A204.1 (cell line): Measurements from ENCODE around the gene INPP5F.
"Not testable (repeated sequence)": the region's sequence is repeated elsewhere in the genome, so short reads cannot be mapped to it uniquely, and the experiment has no call there.

ENCODE experiments used
- FAIRE-seq: peaks from 2 replicates; lab custom pipeline; 2012; peaks lifted over from hg19 to GRCh38; lab: Jason Lieb, UNC

Gene INPP5F

GRCh38 chr10:119863951-119864565 is 138.2 kb downstream of the INPP5F start:
- FAIRE-seq = no peak

- FAIRE-seq = no peak
These were observed 139.9 kb downstream of the INPP5F start for GRCh38 chr10:119865699-119866240.

- no peak for FAIRE-seq
These were observed 141.5 kb downstream of the INPP5F start for GRCh38 chr10:119867317-119867716.

DNA sequence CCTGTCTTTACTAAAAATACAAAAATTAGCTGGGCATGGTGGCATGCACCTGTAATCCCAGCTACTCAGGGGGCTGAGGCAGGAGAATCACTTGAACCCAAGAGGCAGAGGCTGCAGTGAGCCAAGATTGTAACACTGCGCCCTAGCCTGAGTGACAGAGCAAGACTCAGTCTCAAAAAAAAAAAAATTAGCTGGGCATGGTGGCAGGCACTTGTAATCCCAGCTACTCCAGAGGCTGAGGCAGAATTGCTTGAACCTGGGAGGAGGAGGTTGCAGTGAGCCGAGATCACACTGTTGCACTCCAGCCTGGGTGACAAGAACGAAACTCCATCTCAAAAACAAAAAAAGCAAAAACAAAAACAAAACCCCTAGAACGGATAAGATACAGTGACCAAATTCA is 143.5 kb downstream of the INPP5F start:
- FAIRE-seq = not testable (repeated sequence)

DNA sequence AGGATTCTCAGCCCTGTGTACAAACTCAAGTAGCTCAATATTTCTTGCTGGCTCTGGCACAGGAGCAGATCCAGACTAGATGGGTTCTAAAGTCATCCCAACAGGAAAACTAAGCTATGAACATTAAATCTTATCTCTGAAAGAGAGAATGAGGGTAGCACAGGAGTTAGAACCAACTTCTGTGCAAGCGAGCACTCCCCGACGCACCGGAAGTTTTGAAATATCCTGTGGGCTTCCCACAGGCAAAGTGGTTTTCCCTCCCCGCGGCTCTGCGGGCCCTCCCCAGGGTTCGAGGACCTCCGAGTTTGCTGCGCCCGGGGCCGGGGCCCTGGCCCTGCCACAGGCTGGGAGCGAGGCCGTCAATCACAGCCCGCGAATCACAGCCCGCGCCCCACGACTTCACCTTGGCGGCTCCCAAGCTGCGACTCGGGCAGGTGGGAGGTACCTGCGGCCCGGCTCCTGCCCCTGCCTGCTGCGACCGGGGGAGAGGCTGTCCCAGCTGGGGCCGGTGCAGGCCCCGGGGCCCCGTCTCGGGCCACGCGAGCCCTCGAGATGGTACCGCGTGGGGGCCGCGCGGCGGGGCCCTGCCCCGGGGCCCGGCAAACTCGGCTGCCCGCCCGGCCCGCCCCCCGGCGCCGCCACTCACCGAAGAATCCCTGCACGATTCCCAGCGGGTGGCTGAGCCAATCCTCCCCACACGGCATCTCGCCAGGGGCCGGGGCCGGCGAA is 146.2 kb downstream of the INPP5F start:
- no peak for FAIRE-seq

- FAIRE-seq = no peak
These were observed 146.7 kb downstream of the INPP5F start, which contains the start of gene MCMBP for GRCh38 chr10:119872610-119872859. MCMBP (minus strand) TSS chr10:119872843; CDS start chr10:119872584, 259 bp downstream.

DNA sequence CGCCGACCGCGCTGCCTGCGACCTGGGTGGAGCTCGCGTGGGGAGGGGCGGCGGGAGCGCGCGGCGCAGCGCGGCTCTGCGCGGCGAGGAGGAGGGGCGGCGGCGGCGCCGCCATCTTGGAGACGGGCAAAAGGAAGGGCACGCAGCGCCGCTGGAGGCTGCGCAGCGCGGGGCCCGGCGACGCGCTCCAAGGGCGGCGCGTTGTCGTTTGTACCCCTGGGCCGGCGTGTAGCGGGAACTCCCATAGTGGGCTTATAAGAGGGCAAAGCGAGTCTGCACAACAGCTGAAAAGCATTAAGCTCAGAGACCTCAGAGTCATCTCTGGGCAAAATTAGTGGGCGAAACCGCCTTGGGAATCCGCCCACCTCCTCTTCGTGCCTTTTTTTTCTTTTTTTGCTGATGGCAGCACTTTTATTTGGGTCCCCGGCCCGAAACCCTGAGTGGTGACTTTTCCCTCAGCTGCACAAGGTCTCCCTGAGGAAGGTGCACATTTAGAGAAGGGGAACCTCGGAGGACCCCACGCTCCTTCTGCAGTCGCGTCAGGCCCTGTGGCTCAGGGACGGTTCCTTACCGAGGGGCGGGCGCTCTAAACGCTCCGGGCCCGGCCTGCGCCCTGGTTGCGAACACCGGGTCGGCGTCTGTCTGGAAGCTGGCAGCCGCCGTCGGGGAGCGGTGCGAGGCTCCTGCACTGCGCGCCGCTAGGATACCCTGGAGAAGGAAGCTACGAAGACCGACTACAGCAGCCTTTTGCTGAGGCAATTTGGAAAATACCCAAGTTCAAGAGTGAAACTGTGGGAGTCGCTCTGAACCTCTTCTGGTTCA is 147.2 kb downstream of the INPP5F start:
- FAIRE-seq = no peak

DNA sequence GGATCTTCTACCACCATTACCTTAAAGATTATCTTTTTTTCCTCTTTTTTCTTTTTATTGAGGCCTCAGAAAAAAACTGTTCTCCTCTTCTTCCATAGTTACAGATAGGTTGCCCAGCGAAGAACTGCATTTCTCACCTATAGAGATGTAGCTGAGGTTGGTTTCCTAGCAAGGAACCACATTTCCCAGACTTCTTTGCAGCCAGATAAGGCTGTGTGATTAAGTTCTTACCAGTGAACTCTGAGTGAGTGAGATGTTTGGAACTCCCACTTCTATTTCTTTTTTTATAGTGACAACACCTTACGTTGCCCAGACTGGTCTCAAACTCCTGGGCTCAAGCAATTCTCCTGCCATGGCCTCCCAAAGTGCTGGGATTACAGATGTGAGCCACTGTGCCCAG is 152.7 kb downstream of the INPP5F start:
- FAIRE-seq = no peak
